Measurements from ENCODE around the gene GFOD1. TPM values are rescaled to one million over a fixed set of nuclear protein-coding genes. Genes with fewer than 3 reads are reported as not detected.

GFOD1 gene
- total and polyA plus RNA-seq, 10 of the 15 experiments (the other 5 are each of a cell fraction or from before 2014, with no cell fraction given): 6.5 to 41.4 (median 16.0) TPM

- Histone ChIP-seq H3K79me2 (ENCODE audit: control insufficient read depth, insufficient read depth, low read length) (no peaks in the 10 kb centered on the region), H3K4me1 (ENCODE audit: control insufficient read depth, insufficient read depth, low read length) (no peaks in the 10 kb centered on the region), H3K36me3 (ENCODE audit: control insufficient read depth in 2 of 2, insufficient read depth in 2 of 2, low read length in 1 of 2) (no peaks in the 10 kb centered on the region), H3K27ac (ENCODE audit: control insufficient read depth, insufficient read depth) (no peak overlapping the region), H3K4me2 (ENCODE audit: control insufficient read depth, insufficient read depth) (no peak overlapping the region), H4K20me1 (ENCODE audit: control insufficient read depth, insufficient read depth) (no peaks in the 10 kb centered on the region), H3K9me3 (replicated peaks; ENCODE audit: control insufficient read depth, insufficient read depth, low read length) (no peaks in the 10 kb centered on the region; the same call in 2 of the 3 replicates), H3K4me3 (no peak overlapping the region), H3K9ac (ENCODE audit: control insufficient read depth, insufficient read depth, low read length) (no peak overlapping the region), H3K27me3 (replicated peaks in 1 of 2; ENCODE audit: control insufficient read depth in 2 of 2, insufficient read depth in 2 of 2, low read length in 1 of 2) (no peaks in the 10 kb centered on the region), H2AFZ (ENCODE audit: control insufficient read depth, low read depth, low read length) (no peak overlapping the region)
- no TSS peak for BruUV-seq (replicated peaks)
- POLR2A ChIA-PET: interaction anchor here (0.6 to 0.7 kb wide), 3 partner anchors 10 to 1825 kb away, joined by 3 to 4 read pairs (median 4); no protein-coding TSS in a partner anchor
- in situ Hi-C loops (cut with MboI): no loop called here
- FAIRE-seq (no peak), ATAC-seq (no peak), DNase-seq (ENCODE audit: low read depth, low spot score) (no peak)
- 60% methylated on average over 2 of the region's 3 CpGs for WGBS (ENCODE audit: insufficient coverage, insufficient replicate concordance, low lambda C conversion rate, missing lambda C conversion rate)
- intact Hi-C loops (cut with micrococcal nuclease; ENCODE audit: unreplicated experiment): no loop called here
- CTCF ChIA-PET: no interaction called here
- SMC1A ChIA-PET (ENCODE audit: uncharacterized antibody, unreplicated experiment): no interaction called here
- no peak for TF ChIP-seq POU2F2 (IDR thresholded peaks at IDR 0.05; ENCODE audit: borderline replicate concordance, low read depth, low read length)
- TF ChIP-seq RAD51 (IDR thresholded peaks at IDR 0.05): no peak
- no peak for TF ChIP-seq EP300 (IDR thresholded peaks at IDR 0.05; ENCODE audit: borderline replicate concordance in 1 of 2, control insufficient read depth in 1 of 2, low read depth in 2 of 2, low read length in 2 of 2)
- RAD21 ChIA-PET (ENCODE audit: unreplicated experiment): no interaction called here
Measured at GRCh38 chr6:13507306-13507860, 20.0 kb upstream of the GFOD1 start.

- no peak for DNase-seq (ENCODE audit: low read depth, low spot score)
- Histone ChIP-seq H4K20me1 (ENCODE audit: control insufficient read depth, insufficient read depth) (no peaks in the 10 kb centered on the region), H3K9ac (ENCODE audit: control insufficient read depth, insufficient read depth, low read length) (no peak overlapping the region), H2AFZ (ENCODE audit: control insufficient read depth, low read depth, low read length) (no peak overlapping the region), H3K79me2 (ENCODE audit: control insufficient read depth, insufficient read depth, low read length) (no peaks in the 10 kb centered on the region), H3K4me1 (ENCODE audit: control insufficient read depth, insufficient read depth, low read length) (no peaks in the 10 kb centered on the region), H3K4me3 (no peak overlapping the region), H3K9me3 (replicated peaks; ENCODE audit: control insufficient read depth, insufficient read depth, low read length) (no peaks in the 10 kb centered on the region; the same call in 2 of the 3 replicates), H3K36me3 (ENCODE audit: control insufficient read depth in 2 of 2, insufficient read depth in 2 of 2, low read length in 1 of 2) (no peaks in the 10 kb centered on the region), H3K27me3 (replicated peaks in 1 of 2; ENCODE audit: control insufficient read depth in 2 of 2, insufficient read depth in 2 of 2, low read length in 1 of 2) (no peaks in the 10 kb centered on the region), H3K4me2 (ENCODE audit: control insufficient read depth, insufficient read depth) (no peak overlapping the region), H3K27ac (ENCODE audit: control insufficient read depth, insufficient read depth) (no peak overlapping the region)
- ChIA-PET POLR2A (no interaction called here), RAD21 (ENCODE audit: unreplicated experiment) (no interaction called here), CTCF (no interaction called here), SMC1A (ENCODE audit: uncharacterized antibody, unreplicated experiment) (interaction anchor here (1.2 kb wide), 1 partner anchor 168 kb away, joined by 6 read pairs; no protein-coding TSS in a partner anchor)
- in situ Hi-C loops (cut with MboI): no loop called here
- 96% methylated on average over 7 of the region's 7 CpGs for WGBS (ENCODE audit: insufficient coverage, insufficient replicate concordance, low lambda C conversion rate, missing lambda C conversion rate)
- BruUV-seq (replicated peaks): no TSS peak
- intact Hi-C loops (cut with micrococcal nuclease; ENCODE audit: unreplicated experiment): no loop called here
- FAIRE-seq: no peak
- ATAC-seq: no peak
- no peak for TF ChIP-seq USF2 (IDR thresholded peaks at IDR 0.05; ENCODE audit: borderline replicate concordance, low read depth, low read length)
- TF ChIP-seq TBL1XR1 (IDR thresholded peaks at IDR 0.05; ENCODE audit: low read depth, low read length): no peak
Measured at GRCh38 chr6:13505345-13505734, 17.9 kb upstream of the GFOD1 start.

All from GM12878 (cell line).